Fibroblast of upper back skin (primary cell): ENCODE measurements around the gene ETF1.
"Not testable (repeated sequence)": the region's sequence is repeated elsewhere in the genome, so short reads cannot be mapped to it uniquely, and the experiment has no call there.

Experiments
- DNase-seq: peaks from one replicate; pipeline ENCODE4 v3.0.0-alpha.2; 2013

Gene ETF1

DNA sequence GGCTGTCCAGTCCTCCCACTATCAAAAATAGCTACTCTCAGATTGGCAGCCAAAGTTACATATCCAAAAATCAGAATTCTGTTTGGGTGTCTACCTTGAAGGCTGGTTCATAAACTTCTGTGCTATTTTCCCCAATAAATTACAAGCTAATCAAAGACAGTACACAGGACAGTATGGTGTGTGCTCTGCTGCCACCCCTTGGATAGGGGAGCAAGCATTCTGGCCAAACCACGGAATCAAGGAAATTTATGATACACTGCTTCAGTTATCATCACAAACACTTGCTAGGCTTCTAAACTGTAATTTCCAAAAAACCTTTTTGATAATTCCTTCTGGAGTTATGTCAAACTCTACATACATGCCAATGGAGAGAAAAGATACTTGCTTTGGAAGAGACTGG, 15.9 kb downstream of the ETF1 start:
- DNase-seq = no peak

DNA sequence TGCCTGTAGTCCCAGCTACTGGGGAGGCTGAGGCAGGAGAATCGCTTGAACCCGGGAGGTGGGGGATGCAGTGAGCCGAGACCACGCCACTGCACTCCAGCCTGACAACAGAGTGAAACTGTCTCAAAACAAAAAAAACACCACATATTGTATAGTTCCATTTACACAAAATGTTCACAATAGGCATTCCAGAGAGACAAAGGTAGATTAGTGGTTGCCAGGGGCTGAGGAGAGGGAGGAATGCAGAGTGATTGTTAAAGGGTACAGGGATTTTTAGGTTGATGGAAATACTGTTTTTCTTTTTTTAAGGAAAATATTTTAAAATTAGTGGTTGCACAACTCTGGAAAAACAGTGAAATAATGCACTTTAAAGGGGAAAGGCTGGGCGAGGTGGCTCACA, 19.6 kb downstream of the ETF1 start:
- DNase-seq = no peak

DNA sequence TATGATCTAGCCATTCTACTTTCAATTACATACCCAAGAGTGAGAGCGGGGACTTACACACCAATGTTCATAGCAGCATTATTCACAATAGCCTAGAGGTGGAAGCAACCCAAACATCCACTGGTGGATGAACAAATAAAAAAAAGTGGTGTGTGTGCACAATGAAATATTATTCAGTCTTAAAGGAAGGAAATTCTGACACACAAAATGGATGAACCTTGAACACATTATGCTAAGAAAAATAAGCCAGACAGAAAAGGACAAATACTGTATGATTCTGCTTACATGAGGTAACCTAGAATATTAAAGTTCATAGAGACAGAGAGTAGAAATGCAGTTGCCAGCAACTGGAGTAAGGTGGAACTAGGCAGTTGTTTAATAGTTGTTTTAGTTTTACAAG, 22.1 kb downstream of the ETF1 start:
- DNase-seq = no peak

DNA sequence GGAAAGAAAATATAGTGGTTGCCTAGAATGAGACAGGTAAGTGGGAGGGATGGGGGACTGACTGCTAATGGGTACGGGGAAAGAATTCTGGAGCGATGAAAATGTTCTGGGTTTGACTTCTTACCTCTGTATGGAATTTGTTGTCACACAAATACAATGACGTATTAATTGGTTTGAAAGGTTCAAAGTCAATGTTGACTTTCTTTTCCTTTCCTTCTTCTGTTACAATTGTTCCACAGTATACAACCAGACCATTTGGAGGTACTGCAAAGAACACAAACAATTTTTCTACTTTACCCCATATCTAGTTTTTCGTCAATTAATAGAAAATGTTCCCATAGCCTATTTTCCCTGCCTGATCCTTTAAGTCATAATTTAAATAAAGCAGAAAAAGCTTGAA, 25.6 kb downstream of the ETF1 start:
- no peak for DNase-seq

DNA sequence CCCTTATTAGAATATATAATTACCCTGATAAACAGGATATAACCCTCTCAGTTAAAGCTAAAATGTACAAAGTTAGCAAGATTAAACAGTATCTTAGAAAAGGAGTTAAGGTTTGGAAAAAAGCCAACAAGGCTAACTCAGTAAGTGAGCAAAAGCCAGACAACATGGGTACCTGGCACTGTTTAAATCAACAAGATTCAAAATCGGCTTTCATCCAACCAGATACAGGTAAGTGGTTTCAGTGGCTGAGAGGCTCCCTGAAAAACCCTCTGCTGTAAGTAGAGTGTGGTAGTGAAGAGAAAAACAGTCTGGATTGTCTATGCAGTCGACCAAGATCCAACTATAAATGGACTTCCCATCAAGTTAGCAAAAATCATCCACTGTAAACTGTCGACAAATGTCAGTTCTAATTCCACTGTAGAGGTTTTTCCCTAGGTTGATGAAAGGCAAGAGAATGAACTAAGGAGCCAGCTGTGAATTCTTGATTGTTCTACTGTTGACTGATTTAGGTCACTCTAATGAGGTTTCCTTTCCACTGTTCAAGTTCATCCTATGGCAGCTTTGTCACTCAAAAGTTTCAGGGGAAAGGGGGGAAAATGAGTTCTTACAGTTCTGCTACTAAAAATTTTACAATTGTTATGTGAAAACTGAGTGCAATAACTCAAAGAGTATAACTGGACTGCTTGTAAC, 27.3 kb downstream of the ETF1 start:
- DNase-seq = no peak

DNA sequence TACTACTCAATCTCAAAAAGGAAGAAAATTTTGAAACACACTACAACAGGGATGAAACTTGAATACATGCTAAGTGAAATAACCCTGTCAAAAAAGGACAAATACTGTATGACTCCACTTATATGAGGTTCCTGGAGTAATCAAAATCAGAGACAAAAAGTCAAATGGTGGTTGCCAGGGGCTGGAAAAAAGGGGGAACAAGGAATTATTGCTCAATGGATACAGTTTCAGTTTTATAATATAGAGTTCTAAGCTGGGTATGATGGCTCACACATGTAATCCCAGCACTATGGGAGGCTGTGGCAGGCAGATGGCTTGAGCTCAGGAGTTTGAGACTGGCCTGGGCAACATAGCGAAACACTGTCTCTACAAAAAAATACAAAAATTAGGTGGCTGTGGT, 29.0 kb downstream of the ETF1 start:
- DNase-seq = no peak

DNA sequence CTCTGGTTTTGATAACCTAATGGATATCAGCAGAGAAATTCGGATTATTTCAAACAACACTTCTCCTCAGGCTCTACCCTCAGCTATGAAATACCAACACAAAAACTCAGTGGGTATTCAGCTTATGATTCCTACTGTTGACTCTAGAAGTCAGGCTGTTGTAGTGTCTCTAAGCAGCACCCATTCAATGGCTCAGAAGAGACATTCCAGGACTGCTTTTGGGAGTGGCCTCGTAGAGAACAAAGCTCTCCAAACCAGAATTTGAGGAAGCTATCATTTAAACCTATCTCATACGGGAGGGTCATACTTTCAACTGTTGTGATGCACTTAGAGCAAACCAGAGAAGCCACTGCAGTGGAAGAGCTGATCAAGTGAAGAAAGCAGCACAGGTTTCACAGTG, 34.1 kb downstream of the ETF1 start:
- no peak for DNase-seq

DNA sequence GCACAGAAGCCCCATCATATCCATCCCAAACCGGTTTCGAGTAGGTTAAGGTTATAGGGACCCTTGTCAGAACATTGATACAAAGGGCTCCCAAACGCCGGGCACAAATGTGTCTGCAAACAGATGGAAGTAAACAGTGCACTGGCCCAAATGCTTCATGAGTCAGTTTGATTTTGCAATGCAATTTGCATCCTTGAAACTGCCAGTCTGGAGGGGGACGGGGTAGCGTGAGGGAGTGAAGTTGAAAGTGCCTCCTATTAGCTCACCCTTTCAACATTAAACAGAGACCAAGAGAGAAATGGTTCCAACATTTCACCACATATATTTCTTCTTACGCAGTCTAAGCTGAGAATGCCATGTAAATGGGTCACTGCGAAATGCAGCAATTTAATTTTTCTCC, 35.6 kb downstream of the ETF1 start:
- not testable (repeated sequence) for DNase-seq

DNA sequence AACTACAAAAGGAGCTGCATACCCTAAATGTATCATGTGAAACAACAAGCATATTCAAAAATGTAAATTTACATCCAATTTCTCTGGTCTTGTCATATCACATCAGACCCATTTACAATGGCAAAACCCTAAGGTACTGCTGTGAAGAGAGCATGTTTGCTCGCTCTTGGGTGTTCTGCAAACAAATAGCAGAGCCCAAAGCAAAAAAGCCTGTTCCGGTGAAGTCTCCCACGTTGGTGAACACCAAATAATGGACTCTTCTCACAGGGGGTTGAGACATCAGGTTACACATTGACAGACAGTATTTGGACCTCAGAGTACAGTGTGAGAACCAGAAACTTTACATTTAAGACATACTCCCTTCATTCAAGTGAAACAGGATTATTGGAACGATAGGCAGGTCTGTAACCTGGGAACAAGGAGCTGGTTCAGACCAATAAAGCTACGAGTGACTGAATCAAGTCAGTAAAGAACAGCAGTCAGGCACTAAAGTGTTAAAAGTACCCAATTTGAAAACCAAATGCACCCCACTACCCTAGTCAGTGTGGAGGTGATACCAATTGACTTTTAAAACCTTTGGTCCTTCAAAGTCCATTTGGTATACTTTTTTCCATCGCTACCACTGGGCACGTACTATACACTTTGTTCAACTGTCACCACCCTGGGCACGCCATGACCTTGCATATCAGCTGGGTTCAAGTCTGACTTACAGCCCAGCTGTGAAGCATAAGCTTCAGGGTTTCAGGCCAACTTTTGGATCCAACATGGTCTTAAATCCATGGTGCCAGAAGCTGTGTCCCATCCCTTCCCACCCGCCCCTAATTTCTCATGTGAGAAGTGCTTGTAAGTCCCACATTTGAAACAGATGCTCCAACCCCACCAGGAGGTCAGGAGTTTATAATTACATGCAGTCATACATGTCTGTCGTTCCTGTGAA, 36.4 kb downstream of the ETF1 start:
- no peak for DNase-seq

DNA sequence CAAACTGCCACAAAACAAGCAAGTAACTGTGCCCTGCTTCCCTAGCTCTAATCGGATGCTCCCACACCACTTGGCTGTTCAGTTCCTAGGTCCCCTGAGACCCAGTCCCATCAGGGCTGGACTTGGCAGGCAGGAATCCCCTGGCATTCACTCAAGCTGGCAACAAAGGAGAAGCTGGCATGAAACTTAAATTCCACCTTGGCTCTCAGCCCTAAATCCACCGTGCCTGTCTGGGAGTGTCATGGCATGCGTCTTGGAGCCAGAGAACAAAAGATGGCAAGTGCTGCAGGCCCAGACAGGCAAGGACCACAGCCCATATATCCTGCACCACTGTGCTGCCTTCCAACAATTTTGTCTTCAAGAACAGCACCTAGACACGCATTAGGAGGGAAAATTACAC, 38.2 kb downstream of the ETF1 start:
- no peak for DNase-seq

DNA sequence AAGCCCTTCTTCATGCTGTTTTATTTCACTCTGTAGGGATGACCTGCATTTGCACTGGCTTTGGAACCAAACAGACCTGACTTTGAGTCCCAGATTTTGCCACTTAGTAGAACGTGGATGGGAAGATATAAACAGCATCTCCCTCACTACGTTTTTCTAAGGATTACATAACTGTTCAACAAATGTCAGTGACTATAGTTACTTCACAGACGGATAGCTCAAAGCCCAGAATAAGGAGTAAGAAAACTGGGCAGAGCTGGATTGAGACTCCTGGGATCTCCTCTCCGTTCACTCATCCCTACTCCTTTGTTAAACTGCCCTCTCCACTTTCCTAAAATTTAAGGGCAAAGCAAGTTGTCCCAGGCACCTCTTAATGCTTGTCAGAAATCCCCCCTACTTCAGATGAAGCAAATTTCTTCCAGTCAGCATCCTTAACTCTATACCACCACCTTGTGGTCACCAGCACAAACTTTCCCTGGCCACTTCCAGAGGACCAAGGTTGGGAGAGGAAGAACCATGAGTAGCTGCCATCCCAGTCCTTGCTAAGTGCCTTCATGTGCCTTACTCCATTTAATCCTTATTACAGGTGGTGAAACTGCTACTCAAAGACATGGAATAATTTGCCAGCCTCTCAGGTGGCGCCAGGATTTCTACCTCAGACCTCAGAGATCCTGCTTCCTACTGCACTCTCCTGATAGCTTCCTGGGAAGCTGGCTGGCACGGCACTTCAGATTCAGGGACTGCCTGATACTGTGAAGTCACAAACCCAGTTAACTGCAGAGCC, 39.4 kb downstream of the ETF1 start:
- peak; percentile 60 for DNase-seq

DNA sequence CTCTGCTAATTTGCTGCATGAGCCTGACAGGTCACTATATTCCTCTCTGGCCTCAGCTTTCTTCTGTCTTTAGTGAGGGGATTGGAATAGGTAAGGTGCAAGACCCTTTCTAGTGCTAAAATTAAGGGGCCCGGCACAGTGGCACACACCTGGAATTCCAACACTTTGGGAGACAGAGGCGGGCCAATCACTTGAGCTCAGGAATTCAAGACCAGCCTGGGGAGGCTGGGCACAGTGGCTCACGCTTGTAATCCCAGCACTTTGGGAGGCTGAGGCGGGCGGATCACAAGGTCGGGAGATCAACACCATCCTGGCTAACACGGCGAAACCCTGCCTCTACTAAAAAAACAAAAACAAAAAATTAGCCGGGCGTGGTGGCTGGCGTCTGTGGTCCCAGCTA, 40.5 kb downstream of the ETF1 start:
- no peak for DNase-seq

DNA sequence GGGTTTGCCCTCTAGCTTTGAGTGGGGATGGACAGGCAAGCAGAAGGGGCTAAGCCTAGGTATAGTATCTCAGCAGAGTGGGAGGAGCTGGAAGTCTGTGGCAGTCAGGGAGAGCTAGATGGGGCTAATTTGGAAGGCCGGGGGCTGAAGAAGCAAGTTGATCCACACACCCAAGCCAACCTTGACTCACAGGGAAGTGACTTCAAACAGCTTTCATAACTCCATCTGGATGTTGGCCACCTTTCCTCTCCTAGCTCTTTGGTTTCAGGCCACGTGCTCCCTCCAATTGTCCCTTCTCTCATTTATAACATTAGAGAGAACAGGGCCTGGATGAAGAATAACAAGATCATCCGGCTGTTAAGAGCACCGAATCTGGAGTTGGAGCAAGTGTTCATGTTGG, 40.9 kb downstream of the ETF1 start:
- DNase-seq = no peak

DNA sequence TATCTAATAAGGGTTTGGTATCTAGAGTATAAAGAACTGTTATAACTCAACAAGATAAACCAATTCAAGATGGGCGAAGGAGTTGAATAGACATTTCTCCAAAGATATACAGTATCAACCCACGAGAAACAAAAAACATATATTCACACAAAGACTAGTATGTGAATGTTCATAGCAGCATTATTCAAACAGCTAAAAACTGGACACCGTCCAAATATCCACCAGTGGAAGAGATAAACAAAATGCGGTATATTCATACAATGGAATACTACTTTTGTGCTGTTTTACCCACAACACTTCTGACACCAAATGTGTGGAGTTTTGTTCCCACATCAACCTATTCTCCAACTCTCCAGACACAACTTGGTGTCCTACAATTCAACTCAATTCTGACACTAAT, 44.7 kb downstream of the ETF1 start:
- no peak for DNase-seq

DNA sequence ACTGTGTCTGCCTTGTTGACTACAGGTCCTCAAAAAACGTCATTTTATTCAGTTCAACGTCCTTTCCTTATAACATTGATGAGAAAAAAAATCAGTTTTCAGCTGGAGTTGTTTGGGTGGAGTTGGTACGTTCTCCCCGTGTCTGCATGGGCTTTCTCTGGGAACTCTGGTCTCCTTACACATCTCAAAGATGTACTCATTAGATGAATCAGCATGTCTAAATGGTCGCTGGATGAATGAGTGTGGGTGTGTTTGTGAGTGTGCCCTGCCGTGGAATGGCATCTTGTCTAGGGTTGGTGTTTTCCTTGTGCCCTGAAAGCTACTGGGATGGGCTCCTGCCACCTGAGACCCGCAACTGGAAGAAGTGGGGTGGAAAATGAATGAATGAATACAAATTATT, 47.7 kb downstream of the ETF1 start:
- no peak for DNase-seq

DNA sequence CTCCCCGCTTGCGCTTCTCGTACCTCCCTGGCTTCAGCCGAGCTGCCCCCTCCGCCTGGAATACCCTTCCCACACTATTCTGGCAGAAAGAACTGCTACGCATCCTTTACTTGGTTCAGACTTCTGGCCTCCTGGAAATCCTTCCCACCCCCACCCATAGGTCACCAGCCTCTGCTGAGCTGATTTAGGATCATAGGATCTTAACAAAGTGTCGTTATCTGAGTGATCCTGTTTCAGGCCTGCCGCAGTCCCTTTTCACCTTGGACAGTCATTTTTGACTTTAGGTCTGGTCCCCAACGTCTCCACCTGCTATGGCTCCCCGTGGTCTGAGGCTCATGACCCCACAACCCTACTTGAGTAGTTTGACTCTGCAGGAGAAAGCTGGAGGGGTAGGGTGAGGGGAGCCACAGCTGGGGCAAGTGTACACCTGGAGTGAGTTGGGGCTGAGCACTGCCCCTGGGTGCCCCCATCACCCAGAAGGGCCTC, 50.4 kb downstream of the ETF1 start:
- DNase-seq = no peak

DNA sequence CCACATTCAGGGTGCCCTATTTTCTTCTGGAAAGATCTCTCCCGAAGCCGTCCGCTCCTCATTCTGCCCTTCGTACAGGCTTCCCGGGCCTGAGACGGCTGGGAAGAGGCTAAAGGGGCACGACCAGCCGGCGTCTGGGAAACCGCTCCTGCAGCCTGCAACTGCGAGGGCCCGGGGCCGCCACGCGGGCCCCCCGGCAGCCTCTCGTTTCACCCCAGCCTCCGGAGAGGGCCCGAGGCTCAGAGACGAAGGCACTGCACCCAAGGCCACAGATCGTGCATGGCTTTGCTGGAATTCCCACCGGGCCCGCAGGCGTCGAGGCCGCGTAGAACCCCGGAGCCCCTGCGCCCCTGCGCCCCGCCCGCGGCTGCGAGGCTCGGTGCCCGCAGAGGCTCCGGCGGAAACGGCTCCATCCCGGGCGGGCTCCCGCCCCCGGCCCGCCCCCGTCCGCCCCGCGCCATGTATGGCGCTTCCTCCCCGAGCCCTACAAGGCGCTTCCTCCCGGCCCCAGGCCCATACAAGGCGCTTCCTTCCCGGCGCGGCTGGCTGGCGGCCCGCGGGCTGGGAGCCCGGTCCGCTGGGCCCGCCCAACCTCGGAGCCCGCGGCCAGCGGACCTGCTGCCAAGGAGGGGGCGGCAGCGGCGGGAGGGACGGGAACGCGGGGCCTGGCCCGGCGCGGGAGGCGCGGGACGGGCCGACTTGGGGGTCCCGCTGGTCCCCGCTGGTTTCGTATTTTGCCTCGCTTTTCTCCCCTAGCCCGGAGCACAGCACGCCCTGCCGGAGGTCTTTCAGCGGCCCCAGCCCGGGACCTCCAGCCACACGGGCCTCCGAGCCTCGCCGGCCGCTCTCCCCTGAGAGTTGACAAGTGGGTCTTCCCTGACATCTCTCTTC, 51.1 kb downstream of the ETF1 start:
- DNase-seq = peak; percentile 90

DNA sequence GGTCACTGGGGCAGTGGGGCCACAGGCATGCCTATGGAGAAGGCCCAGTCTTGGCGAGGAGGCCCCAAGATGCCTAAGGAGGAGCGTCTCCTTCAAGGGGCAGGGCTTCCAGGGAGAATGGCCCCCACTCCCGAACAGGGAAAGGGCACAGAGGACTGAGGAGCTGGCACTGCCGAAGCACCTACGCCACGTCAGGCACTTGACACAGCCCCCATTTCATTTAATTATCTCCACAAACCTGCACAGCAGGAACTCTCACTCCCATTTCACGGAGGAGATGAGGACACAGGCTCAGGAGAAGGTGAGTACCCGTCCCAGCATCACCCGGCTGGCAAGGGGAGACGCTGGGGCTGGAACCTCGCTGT, 51.8 kb downstream of the ETF1 start:
- DNase-seq = no peak

DNA sequence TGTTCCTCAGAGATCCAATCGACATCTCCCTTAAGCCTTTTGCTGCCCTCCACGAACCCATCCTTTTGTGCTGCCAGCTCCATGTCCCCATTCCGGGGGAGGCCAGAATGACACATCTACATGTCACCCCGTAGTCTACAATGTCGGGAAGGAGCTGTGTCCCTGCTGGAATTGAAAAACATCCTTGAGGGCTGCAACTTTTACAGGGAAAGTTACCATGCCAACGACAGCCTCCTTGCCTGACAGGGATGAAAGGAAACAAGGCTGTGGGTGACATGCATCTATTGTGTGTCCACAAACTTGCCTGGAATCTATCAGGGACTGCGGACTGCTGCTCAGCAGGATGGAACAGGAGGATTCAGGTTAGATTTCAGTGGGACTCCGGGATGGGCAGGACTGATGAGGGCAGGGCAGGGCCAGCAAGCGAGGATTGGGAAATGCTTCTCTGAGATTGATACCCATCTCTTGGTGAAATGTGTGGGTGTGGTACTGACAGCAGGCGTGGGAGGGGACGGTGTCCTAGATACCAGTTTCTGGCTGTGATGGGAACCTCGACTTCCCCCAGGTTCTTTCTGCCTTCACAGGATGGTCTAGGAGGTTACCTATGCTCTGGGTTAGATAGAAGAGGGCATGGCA, 52.3 kb downstream of the ETF1 start:
- no peak for DNase-seq

DNA sequence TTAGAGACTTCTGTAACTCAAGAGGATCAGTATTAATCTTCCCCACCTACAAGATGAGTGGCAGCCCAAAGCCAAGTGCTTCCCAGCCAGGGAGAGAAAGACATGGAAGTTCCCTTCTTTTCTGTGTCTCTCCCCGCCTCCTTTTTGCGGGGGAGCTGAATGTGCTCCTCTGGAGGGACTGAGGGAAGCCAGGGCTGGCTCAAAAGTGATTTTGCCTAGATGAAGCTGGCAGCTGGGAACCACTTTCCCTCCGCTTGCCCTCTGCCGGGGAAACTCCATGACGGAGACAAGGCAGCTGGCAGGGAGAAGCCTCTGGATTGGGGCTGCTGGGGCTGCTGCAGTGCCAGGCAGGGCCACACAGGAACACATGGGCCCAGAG, 53.4 kb downstream of the ETF1 start:
- no peak for DNase-seq

DNA sequence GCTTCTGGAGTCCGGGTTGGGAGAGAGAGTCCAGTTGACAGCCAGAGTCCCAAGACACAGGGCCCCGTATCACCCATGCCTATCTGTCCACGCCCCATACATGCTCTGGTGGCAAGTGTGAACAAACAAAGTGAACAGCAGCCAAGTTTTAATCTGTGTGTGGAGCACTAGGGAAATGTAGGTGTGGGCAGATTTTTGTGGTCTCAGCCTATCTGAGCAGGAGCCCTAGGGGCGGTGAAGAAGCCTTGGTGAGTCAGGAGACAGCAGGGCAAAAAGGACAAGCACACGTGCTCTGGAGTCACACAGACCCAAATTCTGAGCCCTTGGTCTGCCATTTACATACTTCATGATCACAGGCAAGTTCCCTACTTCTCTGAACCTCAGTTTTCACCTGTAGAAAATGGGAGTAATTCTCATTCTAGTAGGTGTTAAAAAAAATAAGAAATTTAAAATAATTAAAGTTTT, 54.5 kb downstream of the ETF1 start:
- peak; percentile 31 for DNase-seq

DNA sequence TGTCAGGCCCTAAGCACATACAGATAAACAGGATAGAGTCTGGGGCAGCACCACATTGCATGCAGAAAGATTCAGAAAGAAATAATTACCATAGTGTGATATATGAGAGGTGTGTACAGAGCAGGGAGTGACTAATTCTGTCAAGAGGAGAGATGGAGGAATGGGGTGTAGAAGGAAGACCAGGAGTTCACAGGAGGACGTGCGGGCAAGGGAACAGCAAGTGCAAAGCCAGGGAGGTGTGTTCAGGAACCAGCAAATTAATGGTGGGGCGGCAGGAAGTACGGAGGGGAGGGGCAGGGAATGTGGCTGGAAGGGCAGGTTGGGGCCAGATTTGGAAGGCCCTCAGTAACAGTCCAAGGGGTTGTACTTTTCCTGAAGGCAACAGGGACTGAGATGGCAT, 60.4 kb downstream of the ETF1 start:
- DNase-seq = no peak
